GM23248 (cell line): ENCODE measurements around the gene POLR3C. TPM values are rescaled to one million over a fixed set of nuclear protein-coding genes. Genes with fewer than 3 reads are reported as not detected.

Experiments
- DNase-seq: peaks from one replicate; pipeline ENCODE4 v3.0.0-alpha.2; 2015
- H2AFZ ChIP-seq: fragments of 200-600 bp; sonication (generic); 2 replicates; pipeline ENCODE4 v1.6.1; 2016; ENCODE audit warnings: antibody characterized with exemption
- H3F3A ChIP-seq: fragments of 200-600 bp; sonication (generic); 2 replicates; pipeline ENCODE4 v1.6.1; 2016; ENCODE audit warnings: mild to moderate bottlenecking, antibody characterized with exemption, mixed run types; ENCODE audit not compliant: insufficient read depth
- H3K27ac ChIP-seq: fragments of 200-600 bp; sonication (generic); 2 replicates; pipeline ENCODE4 v1.5.1; 2016; ENCODE audit warnings: mild to moderate bottlenecking
- H3K27me3 ChIP-seq: fragments of 200-600 bp; sonication (generic); replicated peaks from 2 replicates; pipeline ENCODE4 v1.6.1; 2016; ENCODE audit warnings: mild to moderate bottlenecking; ENCODE audit not compliant: insufficient read depth
- H3K36me3 ChIP-seq: fragments of 200-600 bp; sonication (generic); 2 replicates; pipeline ENCODE4 v1.6.1; 2016; ENCODE audit warnings: low read depth, mild to moderate bottlenecking
- H3K4me1 ChIP-seq: fragments of 200-600 bp; sonication (generic); 2 replicates; pipeline ENCODE4 v1.6.1; 2016; ENCODE audit warnings: mild to moderate bottlenecking; ENCODE audit not compliant: insufficient read depth
- H3K4me2 ChIP-seq: fragments of 200-600 bp; sonication (generic); one replicate; pipeline ENCODE4 v1.6.1; 2016; ENCODE audit warnings: mild to moderate bottlenecking; ENCODE audit not compliant: unreplicated experiment
- H3K4me3 ChIP-seq: fragments of 200-600 bp; sonication (generic); 2 replicates; pipeline ENCODE4 v1.5.1; 2016; ENCODE audit warnings: mild to moderate bottlenecking
- H3K79me2 ChIP-seq: fragments of 200-600 bp; sonication (generic); 2 replicates; pipeline ENCODE4 v1.6.1; 2016; ENCODE audit warnings: mild to moderate bottlenecking; ENCODE audit not compliant: insufficient read depth
- H3K9ac ChIP-seq: fragments of 200-600 bp; sonication (generic); 2 replicates; pipeline ENCODE4 v1.6.1; 2016; ENCODE audit warnings: mild to moderate bottlenecking
- H3K9me2 ChIP-seq: fragments of 200-600 bp; sonication (generic); 2 replicates; pipeline ENCODE4 v1.6.1; 2016; ENCODE audit warnings: mixed run types, mild to moderate bottlenecking, moderate library complexity; ENCODE audit not compliant: insufficient read depth
- H3K9me3 ChIP-seq: fragments of 200-600 bp; sonication (generic); one replicate; pipeline ENCODE4 v1.6.1; 2017; ENCODE audit warnings: low read depth
- H4K20me1 ChIP-seq: fragments of 200-600 bp; sonication (generic); 2 replicates; pipeline ENCODE4 v1.6.0; 2016; ENCODE audit not compliant: insufficient read depth
- EZH2 ChIP-seq: fragments of 200-600 bp; sonication (generic); IDR thresholded peaks from 2 replicates; pipeline ENCODE4 v1.6.1; 2018; ENCODE audit warnings: antibody characterized with exemption, mild to moderate bottlenecking; ENCODE audit not compliant: insufficient read depth, poor library complexity, severe bottlenecking
- EZH2phosphoT487 ChIP-seq: fragments of 200-600 bp; sonication (generic); IDR thresholded peaks from 2 replicates; pipeline ENCODE4 v1.6.1; 2018; ENCODE audit warnings: antibody characterized with exemption, moderate library complexity, mild to moderate bottlenecking, low read depth; ENCODE audit not compliant: insufficient read depth
- WGBS, 2 experiments: methylation state at CpG; one replicate each; pipeline ENCODE4 v1.1.6; 2015 to 2017; ENCODE audit warnings: low lambda C conversion rate in 2 of 2, low coverage in 1 of 2; ENCODE audit errors: missing lambda C conversion rate in 2 of 2; 5-methylcytosine and 5-hydroxymethylcytosine counted together
- in situ Hi-C: fragments of 300-500 bp; cut with MboI; formaldehyde crosslinking; loops from 2 replicates; pipeline ENCODE4 v1.15.0; 2020
- polyA plus RNA-seq: library from polyadenylated mRNA; unstranded; fragments of >200 nt; fragmentation: Nextera tagmentation; extraction: Ambion mirVana; gene quantifications from 2 replicates; pipeline ENCODE4 v1.2.1, GENCODE V29; 2016
- total RNA-seq: library from RNA; depleted of rRNA; stranded (reverse); fragments of >200 nt; shearing (Covaris generic); gene quantifications from 2 replicates; pipeline ENCODE4 v1.2.3, GENCODE V29; 2014

Gene POLR3C
- total and polyA plus RNA-seq, 2 experiments from 2014 or later, result 39.0 to 42.2 TPM

- peaks cover 31% of the 10 kb centered on the region for H3F3A ChIP-seq
- no peak overlapping the region for H2AFZ ChIP-seq
- no peaks in the 10 kb centered on the region for H3K79me2 ChIP-seq
- in situ Hi-C loops, result no loop called here
- no peaks in the 10 kb centered on the region for H4K20me1 ChIP-seq
- TF ChIP-seq EZH2phosphoT487, result no peak
- TF ChIP-seq EZH2, result no peak
- H3K9me2 ChIP-seq, result no peaks in the 10 kb centered on the region
- no peak overlapping the region for H3K4me2 ChIP-seq
- WGBS, 2 experiments, result 95 to 96% methylated on average over 3 of the region's 3 CpGs
- H3K36me3 ChIP-seq, result no peaks in the 10 kb centered on the region
- no peak overlapping the region for H3K27ac ChIP-seq
- no peaks in the 10 kb centered on the region for H3K9me3 ChIP-seq
- H3K4me1 ChIP-seq, result peaks cover 26% of the 10 kb centered on the region
- H3K9ac ChIP-seq, result no peak overlapping the region
- DNase-seq, result no peak
- H3K4me3 ChIP-seq, result no peak overlapping the region
- no peaks in the 10 kb centered on the region for H3K27me3 ChIP-seq
These were observed 65.7 kb downstream of the POLR3C start for GRCh38 chr1:145889722-145890121.

- H3K9me3 ChIP-seq, result no peaks in the 10 kb centered on the region
- no peak for DNase-seq
- TF ChIP-seq EZH2 (no peak), EZH2phosphoT487 (no peak)
- H3K36me3 ChIP-seq, result no peaks in the 10 kb centered on the region
- H3K27me3 ChIP-seq, result no peaks in the 10 kb centered on the region
- peak overlapping the region; percentile 60 for H3K9ac ChIP-seq
- peaks cover 17% of the 10 kb centered on the region for H3K4me1 ChIP-seq
- no peaks in the 10 kb centered on the region for H3K9me2 ChIP-seq
- WGBS, 2 experiments, result 38 to 57% methylated on average over 1 of the region's 1 CpG
- peaks cover 25% of the 10 kb centered on the region for H3F3A ChIP-seq
- no peaks in the 10 kb centered on the region for H4K20me1 ChIP-seq
- no peak overlapping the region for H3K4me3 ChIP-seq
- peak overlapping the region; percentile 77 for H3K4me2 ChIP-seq
- H3K27ac ChIP-seq, result peak overlapping the region; percentile 80
- peak overlapping the region; percentile 93 for H2AFZ ChIP-seq
- H3K79me2 ChIP-seq, result no peaks in the 10 kb centered on the region
- in situ Hi-C loops, result no loop called here
These were observed 67.1 kb downstream of the POLR3C start for GRCh38 chr1:145891143-145891542.

- Histone ChIP-seq H3K4me2 (peak overlapping the region; percentile 77), H4K20me1 (no peaks in the 10 kb centered on the region), H3K9me2 (no peaks in the 10 kb centered on the region), H3K9me3 (no peaks in the 10 kb centered on the region), H3K27me3 (no peaks in the 10 kb centered on the region), H3K27ac (peak overlapping the region; percentile 80), H3K4me3 (peak overlapping the region; percentile 50), H2AFZ (peak overlapping the region; percentile 93), H3F3A (peaks cover 25% of the 10 kb centered on the region), H3K4me1 (peaks cover 17% of the 10 kb centered on the region), H3K9ac (peak overlapping the region; percentile 60), H3K79me2 (no peaks in the 10 kb centered on the region), H3K36me3 (no peaks in the 10 kb centered on the region)
- TF ChIP-seq EZH2phosphoT487, result no peak
- TF ChIP-seq EZH2, result no peak
- in situ Hi-C loops, result no loop called here
- DNase-seq, result peak; percentile 96
- 0 to 3% methylated on average over 6 of the region's 6 CpGs for WGBS, 2 experiments
These were observed 67.8 kb downstream of the POLR3C start for GRCh38 chr1:145891587-145892485.

- Histone ChIP-seq H3K4me3 (peak overlapping the region; percentile 50; the same call in 1 of the 2 replicates), H4K20me1 (no peaks in the 10 kb centered on the region), H2AFZ (peak overlapping the region; percentile 93), H3K27me3 (no peaks in the 10 kb centered on the region), H3K4me1 (peaks cover 17% of the 10 kb centered on the region), H3K9me2 (no peaks in the 10 kb centered on the region), H3K9ac (peak overlapping the region; percentile 60), H3K27ac (peak overlapping the region; percentile 80), H3K36me3 (no peaks in the 10 kb centered on the region), H3K4me2 (peak overlapping the region; percentile 77), H3K9me3 (no peaks in the 10 kb centered on the region), H3K79me2 (no peaks in the 10 kb centered on the region), H3F3A (peaks cover 25% of the 10 kb centered on the region)
- 76 to 79% methylated on average over 3 of the region's 3 CpGs for WGBS, 2 experiments
- DNase-seq, result peak; percentile 28
- TF ChIP-seq EZH2, result no peak
- no peak for TF ChIP-seq EZH2phosphoT487
- in situ Hi-C loops, result no loop called here
These were observed 68.6 kb downstream of the POLR3C start for GRCh38 chr1:145892486-145893087.
